NT2/D1 (cell line): ENCODE data around the gene CFAP54.
"Not testable (repeated sequence)": the region's sequence is repeated elsewhere in the genome, so short reads cannot be mapped to it uniquely, and the experiment has no call there.

Experiments used
- DNase-seq: peaks from one replicate; pipeline ENCODE4 v3.0.0-alpha.2; 2011; ENCODE audit warnings: low read depth, low spot score
- H3K27me3 ChIP-seq: 2 replicates; pipeline ENCODE4 v1.6.0; 2011; ENCODE audit warnings: mild to moderate bottlenecking; ENCODE audit not compliant: insufficient read length, insufficient read depth
- H3K36me3 ChIP-seq: 2 replicates; pipeline ENCODE4 v1.6.1; 2011; ENCODE audit warnings: mild to moderate bottlenecking, low read length, mixed read lengths; ENCODE audit not compliant: insufficient read depth, insufficient read length
- H3K4me1 ChIP-seq: 2 replicates; pipeline ENCODE4 v1.5.1; 2011; ENCODE audit not compliant: insufficient read depth, insufficient read length
- H3K4me3 ChIP-seq: 2 replicates; pipeline ENCODE4 v1.5.1; 2011; ENCODE audit warnings: low read depth; ENCODE audit not compliant: insufficient read length
- H3K9ac ChIP-seq: 2 replicates; pipeline ENCODE4 v1.6.0; 2011; ENCODE audit warnings: low read depth; ENCODE audit not compliant: insufficient read length
- H3K9me3 ChIP-seq: 2 replicates; pipeline ENCODE4 v1.5.1; 2011; ENCODE audit warnings: mild to moderate bottlenecking, low read length; ENCODE audit not compliant: insufficient read depth
- SUZ12 ChIP-seq: IDR thresholded peaks from 2 replicates; pipeline ENCODE4 v1.6.1; 2011; ENCODE audit not compliant: insufficient read length, insufficient read depth; ENCODE audit errors: extremely low read depth
- YY1 ChIP-seq: IDR thresholded peaks from 2 replicates; pipeline ENCODE4 v1.6.1; 2011; ENCODE audit not compliant: insufficient read length, insufficient read depth
- ZNF274 ChIP-seq: IDR thresholded peaks from 2 replicates; pipeline ENCODE4 v1.6.1; 2011; ENCODE audit warnings: mild to moderate bottlenecking, low read depth, low read length

Gene CFAP54

GRCh38 chr12:96448300-96448699, 41.1 kb upstream of the CFAP54 start:
- H3K36me3 ChIP-seq, result no peaks in the 10 kb centered on the region
- DNase-seq, result no peak
- TF ChIP-seq YY1 (no peak), SUZ12 (no peak), ZNF274 (no peak)
- H3K27me3 ChIP-seq, result no peaks in the 10 kb centered on the region
- H3K9me3 ChIP-seq, result no peaks in the 10 kb centered on the region
- H3K4me1 ChIP-seq, result no peaks in the 10 kb centered on the region
- H3K4me3 ChIP-seq, result no peak overlapping the region
- no peak overlapping the region for H3K9ac ChIP-seq

- TF ChIP-seq YY1 (no peak), ZNF274 (no peak), SUZ12 (no peak)
- H3K36me3 ChIP-seq, result no peaks in the 10 kb centered on the region
- no peaks in the 10 kb centered on the region for H3K4me1 ChIP-seq
- no peak overlapping the region for H3K9ac ChIP-seq
- no peak for DNase-seq
- H3K4me3 ChIP-seq, result no peak overlapping the region
- H3K9me3 ChIP-seq, result no peaks in the 10 kb centered on the region
- H3K27me3 ChIP-seq, result no peaks in the 10 kb centered on the region
These were observed 37.0 kb upstream of the CFAP54 start for GRCh38 chr12:96452261-96452922.

GRCh38 chr12:96454396-96454795, 35.0 kb upstream of the CFAP54 start:
- H3K4me3 ChIP-seq, result no peak overlapping the region
- TF ChIP-seq YY1 (no peak), SUZ12 (no peak), ZNF274 (no peak)
- H3K36me3 ChIP-seq, result no peaks in the 10 kb centered on the region
- H3K27me3 ChIP-seq, result no peaks in the 10 kb centered on the region
- DNase-seq, result no peak
- no peak overlapping the region for H3K9ac ChIP-seq
- H3K4me1 ChIP-seq, result no peaks in the 10 kb centered on the region
- H3K9me3 ChIP-seq, result no peaks in the 10 kb centered on the region

- no peak overlapping the region for H3K9ac ChIP-seq
- no peaks in the 10 kb centered on the region for H3K36me3 ChIP-seq
- TF ChIP-seq YY1 (no peak), SUZ12 (no peak), ZNF274 (no peak)
- no peak for DNase-seq
- H3K27me3 ChIP-seq, result no peaks in the 10 kb centered on the region
- no peaks in the 10 kb centered on the region for H3K9me3 ChIP-seq
- no peaks in the 10 kb centered on the region for H3K4me1 ChIP-seq
- no peak overlapping the region for H3K4me3 ChIP-seq
These were observed 33.0 kb upstream of the CFAP54 start for GRCh38 chr12:96456265-96456974.

- Histone ChIP-seq H3K4me1 (no peaks in the 10 kb centered on the region), H3K9ac (no peak overlapping the region), H3K9me3 (no peaks in the 10 kb centered on the region), H3K27me3 (no peaks in the 10 kb centered on the region), H3K4me3 (no peak overlapping the region), H3K36me3 (no peaks in the 10 kb centered on the region)
- TF ChIP-seq ZNF274 (no peak), SUZ12 (no peak), YY1 (no peak)
- no peak for DNase-seq
These were observed 32.0 kb upstream of the CFAP54 start for GRCh38 chr12:96457191-96457930.

GRCh38 chr12:96459281-96459680, 30.1 kb upstream of the CFAP54 start:
- H3K36me3 ChIP-seq, H3K9ac ChIP-seq, H3K9me3 ChIP-seq, H3K4me3 ChIP-seq, H3K27me3 ChIP-seq, H3K4me1 ChIP-seq, DNase-seq: not testable (repeated sequence)

- TF ChIP-seq ZNF274 (no peak), SUZ12 (no peak), YY1 (no peak)
- Histone ChIP-seq H3K9ac (no peak overlapping the region), H3K4me1 (no peaks in the 10 kb centered on the region), H3K9me3 (no peaks in the 10 kb centered on the region), H3K4me3 (no peak overlapping the region), H3K36me3 (no peaks in the 10 kb centered on the region), H3K27me3 (no peaks in the 10 kb centered on the region)
- DNase-seq, result no peak
These were observed 26.7 kb upstream of the CFAP54 start for GRCh38 chr12:96462571-96463280.
